ENCODE measurements around the gene GRIN2A. TPM values are rescaled to one million over a fixed set of nuclear protein-coding genes. Genes with fewer than 3 reads are reported as not detected.
A peak's percentile ranks its signal among the peaks of the same experiment; 100 is the strongest.

The GRIN2A gene
- total and polyA plus RNA-seq, 4 donors = 11.2 to 42.6 (median 20.0) TPM

DNA sequence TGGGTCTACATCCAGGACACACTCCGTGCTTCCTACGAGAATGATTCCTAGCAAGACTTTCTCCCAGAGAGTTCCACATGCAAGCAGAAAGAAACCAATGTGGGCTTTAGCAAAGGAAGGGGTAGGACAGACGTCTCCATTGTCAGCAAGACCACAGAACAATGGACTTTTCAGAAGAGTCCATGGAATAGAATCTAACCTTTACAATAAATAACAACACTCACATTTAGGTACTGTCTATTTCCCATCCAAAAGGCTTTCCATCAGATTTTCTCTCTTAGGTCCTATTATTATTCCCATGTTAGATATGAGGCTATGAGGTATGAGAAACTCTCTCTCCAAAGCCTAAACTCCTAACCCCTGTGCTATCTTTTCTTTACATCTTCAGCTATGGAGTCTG, 360.9 kb downstream of the GRIN2A start:
- WGBS (ENCODE audit: insufficient coverage) = no CpG with 5 or more reads among the region's 3 CpGs
- no peak for DNase-seq (ENCODE audit: low read depth in 4 of 6, low spot score in 6 of 6)
- Histone ChIP-seq H3K4me3 (ENCODE audit: low read depth, low read length) (no peak overlapping the region), H3K27me3 (ENCODE audit: control insufficient read depth, insufficient read depth, low read length) (no peaks in the 10 kb centered on the region), H3K27ac (ENCODE audit: low read depth, low read length) (no peak overlapping the region), H3K9me3 (ENCODE audit: control insufficient read depth, insufficient read depth, low read length) (no peaks in the 10 kb centered on the region), H3K36me3 (ENCODE audit: control insufficient read depth, insufficient read depth, low read length) (no peaks in the 10 kb centered on the region), H3K4me1 (ENCODE audit: control insufficient read depth, insufficient read depth, low read length) (peaks cover 7% of the 10 kb centered on the region)

DNA sequence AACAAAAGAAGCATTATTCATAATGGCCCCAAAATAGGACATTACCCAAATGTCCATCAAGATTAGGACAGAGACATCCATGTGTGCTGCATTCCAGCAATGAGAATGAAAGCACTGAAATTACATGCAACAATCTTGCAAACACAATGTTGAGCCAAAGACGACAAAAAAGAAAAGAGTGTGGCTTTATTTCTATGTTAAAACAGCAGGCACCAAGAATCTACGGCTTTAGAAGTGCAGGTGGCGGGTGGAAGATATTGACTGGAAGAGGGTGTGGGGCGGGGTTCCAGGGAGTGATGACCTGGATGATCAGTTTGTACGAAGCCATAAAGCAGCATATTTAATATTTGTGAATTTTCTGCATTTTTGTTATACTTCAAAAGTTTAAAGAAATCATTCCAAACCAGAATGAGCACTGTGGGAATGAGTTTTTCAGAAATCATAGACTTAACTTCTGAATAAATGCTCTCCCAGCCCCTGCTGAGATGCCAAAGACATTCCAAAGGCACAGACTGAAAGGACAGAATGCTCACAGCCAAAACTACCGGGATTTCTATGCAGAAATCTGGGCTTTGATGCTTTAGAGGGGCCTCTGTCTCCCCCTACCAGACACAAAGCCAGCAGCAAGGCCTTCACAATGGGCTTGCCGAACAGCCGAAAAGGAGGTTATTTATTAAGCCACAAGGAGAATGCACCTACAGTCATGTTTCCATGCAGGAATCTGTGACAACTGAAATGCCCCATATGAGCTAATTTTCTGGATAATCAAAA, 361.6 kb downstream of the GRIN2A start:
- Histone ChIP-seq H3K27ac (ENCODE audit: low read depth, low read length) (no peak overlapping the region), H3K4me3 (ENCODE audit: low read depth, low read length) (no peak overlapping the region), H3K36me3 (ENCODE audit: control insufficient read depth, insufficient read depth, low read length) (no peaks in the 10 kb centered on the region), H3K9me3 (ENCODE audit: control insufficient read depth, insufficient read depth, low read length) (no peaks in the 10 kb centered on the region), H3K27me3 (ENCODE audit: control insufficient read depth, insufficient read depth, low read length) (no peaks in the 10 kb centered on the region), H3K4me1 (ENCODE audit: control insufficient read depth, insufficient read depth, low read length) (peaks cover 7% of the 10 kb centered on the region)
- peak; percentile 21 to 92 (median 38) for DNase-seq (ENCODE audit: low read depth in 4 of 6, low spot score in 6 of 6)
- WGBS (ENCODE audit: insufficient coverage) = 0% methylated on average over 4 of the region's 8 CpGs

DNA sequence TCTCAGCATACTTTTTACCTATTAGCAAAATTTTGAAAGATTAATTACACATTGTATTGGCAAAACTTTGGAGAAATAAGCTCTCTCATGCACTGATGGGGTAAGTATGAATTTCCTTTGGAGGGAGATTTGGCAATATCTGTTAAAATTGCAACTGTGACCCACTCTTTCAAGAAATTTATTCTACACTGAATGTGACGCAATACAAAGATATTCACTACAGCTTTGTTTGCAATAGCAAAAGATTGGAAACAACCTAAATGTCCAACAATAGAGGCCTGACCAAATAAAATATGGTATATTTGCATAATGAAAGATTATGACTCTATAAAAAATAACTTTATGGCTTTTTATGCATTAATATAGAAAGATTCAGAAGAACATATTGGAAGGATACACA, 363.5 kb downstream of the GRIN2A start:
- WGBS (ENCODE audit: insufficient coverage) = no CpG with 5 or more reads among the region's 1 CpG
- no peaks in the 10 kb centered on the region for H3K36me3 ChIP-seq (ENCODE audit: control insufficient read depth, insufficient read depth, low read length)
- H3K27me3 ChIP-seq (ENCODE audit: control insufficient read depth, insufficient read depth, low read length) = no peaks in the 10 kb centered on the region
- H3K9me3 ChIP-seq (ENCODE audit: control insufficient read depth, insufficient read depth, low read length) = no peaks in the 10 kb centered on the region
- H3K27ac ChIP-seq (ENCODE audit: low read depth, low read length) = no peak overlapping the region
- no peak for DNase-seq (ENCODE audit: low read depth in 4 of 6, low spot score in 6 of 6)
- no peak overlapping the region for H3K4me3 ChIP-seq (ENCODE audit: low read depth, low read length)
- peaks cover 7% of the 10 kb centered on the region for H3K4me1 ChIP-seq (ENCODE audit: control insufficient read depth, insufficient read depth, low read length)

DNA sequence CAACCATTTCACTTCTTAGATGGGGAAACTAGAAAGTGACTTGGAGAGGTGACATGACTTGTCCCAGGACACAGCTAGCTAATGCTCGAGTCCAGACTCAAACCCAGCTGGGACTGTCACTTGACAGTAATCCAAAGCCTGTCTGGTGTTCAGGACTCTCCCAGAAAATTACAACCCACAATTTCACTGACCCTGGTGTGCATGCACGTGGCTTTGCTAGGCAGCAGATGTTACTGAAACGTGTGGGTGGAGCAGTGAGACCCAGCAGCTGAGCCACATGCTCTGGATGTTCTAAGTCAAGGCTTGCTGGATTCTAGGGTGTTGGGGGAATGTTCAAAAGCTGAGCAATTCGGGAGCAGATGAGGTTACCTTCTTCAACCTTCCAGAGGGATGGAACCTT, 364.6 kb downstream of the GRIN2A start:
- DNase-seq (ENCODE audit: low read depth in 4 of 6, low spot score in 6 of 6) = no peak
- Histone ChIP-seq H3K27ac (ENCODE audit: low read depth, low read length) (no peak overlapping the region), H3K36me3 (ENCODE audit: control insufficient read depth, insufficient read depth, low read length) (no peaks in the 10 kb centered on the region), H3K4me3 (ENCODE audit: low read depth, low read length) (no peak overlapping the region), H3K4me1 (ENCODE audit: control insufficient read depth, insufficient read depth, low read length) (peaks cover 7% of the 10 kb centered on the region), H3K27me3 (ENCODE audit: control insufficient read depth, insufficient read depth, low read length) (no peaks in the 10 kb centered on the region), H3K9me3 (ENCODE audit: control insufficient read depth, insufficient read depth, low read length) (no peaks in the 10 kb centered on the region)
- WGBS (ENCODE audit: insufficient coverage) = 72% methylated on average over 3 of the region's 4 CpGs

DNA sequence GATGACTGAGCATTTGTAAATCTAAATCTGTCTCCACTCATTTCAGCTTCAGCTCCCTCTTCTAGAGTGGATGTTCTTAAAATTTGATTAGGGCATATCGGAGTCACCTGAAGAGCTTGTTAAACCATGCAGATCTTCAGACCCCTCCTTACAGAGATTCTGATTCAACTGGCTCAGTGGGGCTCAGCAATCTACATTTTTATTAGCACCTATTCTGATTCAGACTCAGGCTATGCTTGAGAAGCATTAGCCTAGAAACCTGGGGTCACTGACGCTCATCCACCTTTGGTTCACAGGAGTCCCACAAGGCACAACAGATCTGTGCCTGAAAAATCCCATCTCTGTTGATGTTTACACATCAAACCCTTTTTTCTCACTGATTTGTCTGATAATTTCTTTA, 365.6 kb downstream of the GRIN2A start:
- 67% methylated on average over 1 of the region's 2 CpGs for WGBS (ENCODE audit: insufficient coverage)
- H3K36me3 ChIP-seq (ENCODE audit: control insufficient read depth, insufficient read depth, low read length) = no peaks in the 10 kb centered on the region
- no peaks in the 10 kb centered on the region for H3K27me3 ChIP-seq (ENCODE audit: control insufficient read depth, insufficient read depth, low read length)
- H3K27ac ChIP-seq (ENCODE audit: low read depth, low read length) = no peak overlapping the region
- H3K9me3 ChIP-seq (ENCODE audit: control insufficient read depth, insufficient read depth, low read length) = no peaks in the 10 kb centered on the region
- no peak overlapping the region for H3K4me3 ChIP-seq (ENCODE audit: low read depth, low read length)
- peaks cover 7% of the 10 kb centered on the region for H3K4me1 ChIP-seq (ENCODE audit: control insufficient read depth, insufficient read depth, low read length)
- DNase-seq (ENCODE audit: low read depth in 4 of 6, low spot score in 6 of 6) = peak in 1 of 6 donors; percentile 30

GRCh38 chr16:9813665-9814064, 368.6 kb downstream of the GRIN2A start:
- Histone ChIP-seq H3K9me3 (ENCODE audit: control insufficient read depth, insufficient read depth, low read length) (no peaks in the 10 kb centered on the region), H3K4me1 (ENCODE audit: control insufficient read depth, insufficient read depth, low read length) (no peaks in the 10 kb centered on the region), H3K27me3 (ENCODE audit: control insufficient read depth, insufficient read depth, low read length) (no peaks in the 10 kb centered on the region), H3K27ac (ENCODE audit: low read depth, low read length) (no peak overlapping the region), H3K4me3 (ENCODE audit: low read depth, low read length) (no peak overlapping the region), H3K36me3 (ENCODE audit: control insufficient read depth, insufficient read depth, low read length) (no peaks in the 10 kb centered on the region)
- no CpG with 5 or more reads among the region's 4 CpGs for WGBS (ENCODE audit: insufficient coverage)
- DNase-seq (ENCODE audit: low read depth in 4 of 6, low spot score in 6 of 6) = no peak

GRCh38 chr16:9808210-9808609, 374.0 kb downstream of the GRIN2A start:
- Histone ChIP-seq H3K27me3 (ENCODE audit: control insufficient read depth, insufficient read depth, low read length) (no peaks in the 10 kb centered on the region), H3K9me3 (ENCODE audit: control insufficient read depth, insufficient read depth, low read length) (no peaks in the 10 kb centered on the region), H3K4me3 (ENCODE audit: low read depth, low read length) (no peak overlapping the region), H3K4me1 (ENCODE audit: control insufficient read depth, insufficient read depth, low read length) (no peaks in the 10 kb centered on the region), H3K36me3 (ENCODE audit: control insufficient read depth, insufficient read depth, low read length) (no peaks in the 10 kb centered on the region), H3K27ac (ENCODE audit: low read depth, low read length) (no peak overlapping the region)
- WGBS (ENCODE audit: insufficient coverage) = 96% methylated on average over 5 of the region's 5 CpGs
- no peak for DNase-seq (ENCODE audit: low read depth in 4 of 6, low spot score in 6 of 6)

GRCh38 chr16:9807302-9807701, 374.9 kb downstream of the GRIN2A start:
- Histone ChIP-seq H3K36me3 (ENCODE audit: control insufficient read depth, insufficient read depth, low read length) (no peaks in the 10 kb centered on the region), H3K4me3 (ENCODE audit: low read depth, low read length) (no peak overlapping the region), H3K27me3 (ENCODE audit: control insufficient read depth, insufficient read depth, low read length) (no peaks in the 10 kb centered on the region), H3K4me1 (ENCODE audit: control insufficient read depth, insufficient read depth, low read length) (no peaks in the 10 kb centered on the region), H3K9me3 (ENCODE audit: control insufficient read depth, insufficient read depth, low read length) (no peaks in the 10 kb centered on the region), H3K27ac (ENCODE audit: low read depth, low read length) (no peak overlapping the region)
- 100% methylated on average over 3 of the region's 3 CpGs for WGBS (ENCODE audit: insufficient coverage)
- DNase-seq (ENCODE audit: low read depth in 4 of 6, low spot score in 6 of 6) = no peak

- no peaks in the 10 kb centered on the region for H3K9me3 ChIP-seq (ENCODE audit: control insufficient read depth, insufficient read depth, low read length)
- no peaks in the 10 kb centered on the region for H3K27me3 ChIP-seq (ENCODE audit: control insufficient read depth, insufficient read depth, low read length)
- WGBS (ENCODE audit: insufficient coverage) = no CpG with 5 or more reads among the region's 2 CpGs
- H3K36me3 ChIP-seq (ENCODE audit: control insufficient read depth, insufficient read depth, low read length) = no peaks in the 10 kb centered on the region
- H3K4me1 ChIP-seq (ENCODE audit: control insufficient read depth, insufficient read depth, low read length) = no peaks in the 10 kb centered on the region
- DNase-seq (ENCODE audit: low read depth in 4 of 6, low spot score in 6 of 6) = peak in 1 of 6 donors; percentile 36
- no peak overlapping the region for H3K27ac ChIP-seq (ENCODE audit: low read depth, low read length)
- H3K4me3 ChIP-seq (ENCODE audit: low read depth, low read length) = no peak overlapping the region
Measured at GRCh38 chr16:9805109-9805508, 377.1 kb downstream of the GRIN2A start.

DNA sequence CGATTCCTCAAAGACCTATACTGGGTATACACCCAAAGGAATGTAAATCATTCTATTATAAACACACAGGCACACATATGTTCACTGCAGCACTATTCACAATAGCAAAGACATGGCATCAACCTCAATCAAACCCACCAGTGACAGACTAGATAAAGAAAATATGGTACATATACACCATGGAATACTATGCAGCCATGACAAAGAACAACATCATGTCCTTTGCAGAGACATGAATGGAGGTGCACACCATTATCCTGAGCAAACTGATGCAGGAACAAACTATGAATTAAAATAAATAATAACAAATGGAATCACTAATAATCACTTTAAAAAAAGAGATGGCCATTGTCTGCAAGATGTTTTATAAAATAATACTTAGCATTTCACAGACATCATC, 380.1 kb downstream of the GRIN2A start:
- H3K4me3 ChIP-seq (ENCODE audit: low read depth, low read length) = no peak overlapping the region
- no peaks in the 10 kb centered on the region for H3K9me3 ChIP-seq (ENCODE audit: control insufficient read depth, insufficient read depth, low read length)
- no CpG with 5 or more reads among the region's 1 CpG for WGBS (ENCODE audit: insufficient coverage)
- no peaks in the 10 kb centered on the region for H3K4me1 ChIP-seq (ENCODE audit: control insufficient read depth, insufficient read depth, low read length)
- H3K27ac ChIP-seq (ENCODE audit: low read depth, low read length) = no peak overlapping the region
- DNase-seq (ENCODE audit: low read depth in 4 of 6, low spot score in 6 of 6) = no peak
- no peaks in the 10 kb centered on the region for H3K36me3 ChIP-seq (ENCODE audit: control insufficient read depth, insufficient read depth, low read length)
- H3K27me3 ChIP-seq (ENCODE audit: control insufficient read depth, insufficient read depth, low read length) = no peaks in the 10 kb centered on the region

All from spinal cord (tissue), 10 donors.